H1 (cell line): ENCODE results near the gene OBI1. TPM values are rescaled to one million over a fixed set of nuclear protein-coding genes. Genes with fewer than 3 reads are reported as not detected.

ENCODE experiments used
- CTCF ChIA-PET: fragments of 300-600 bp; sonication (Branson Sonifier 250); formaldehyde crosslinking; loops from one replicate; lab custom pipeline; 2021; ENCODE audit not compliant: partially characterized antibody; lab: Charles Lee
- POLR2A ChIA-PET: fragments of 300-600 bp; sonication (Branson Sonifier 250); formaldehyde crosslinking; loops from one replicate; lab custom pipeline; 2021; ENCODE audit warnings: inconsistent platforms; ENCODE audit not compliant: partially characterized antibody; lab: Charles Lee
- DNase-seq, 2 experiments: peaks; one replicate each; pipeline versions ENCODE4 v3.0.0 to v3.0.0-alpha.2; 2010 to 2022; ENCODE audit warnings: low spot score in 2 of 2, low read depth in 1 of 2, mixed read lengths in 1 of 2
- FAIRE-seq: peaks from 2 replicates; lab custom pipeline; 2011; peaks lifted over from hg19 to GRCh38; lab: Jason Lieb, UNC
- H2AFZ ChIP-seq: 2 replicates; pipeline ENCODE4 v1.8.1; 2012; ENCODE audit warnings: low read length, inconsistent platforms
- H2AK5ac ChIP-seq: 2 replicates; pipeline ENCODE4 v1.6.1; 2013; ENCODE audit warnings: low read depth, low read length
- H2BK120ac ChIP-seq: replicated peaks from 2 replicates; pipeline ENCODE3; 2013; ENCODE audit warnings: low read depth, low read length, inconsistent platforms
- H2BK12ac ChIP-seq: 2 replicates; pipeline ENCODE4 v1.6.1; 2013; ENCODE audit warnings: low read depth, low read length
- H2BK15ac ChIP-seq: 2 replicates; pipeline ENCODE4 v1.6.1; 2013; ENCODE audit warnings: low read length
- H2BK20ac ChIP-seq: 2 replicates; pipeline ENCODE4 v1.6.1; 2013; ENCODE audit warnings: low read length
- H2BK5ac ChIP-seq: 2 replicates; pipeline ENCODE4 v1.6.1; 2013; ENCODE audit warnings: low read depth, low read length
- H3K14ac ChIP-seq: 2 replicates; pipeline ENCODE4 v1.6.1; 2013; ENCODE audit warnings: inconsistent platforms; ENCODE audit not compliant: insufficient read length
- H3K18ac ChIP-seq: 2 replicates; pipeline ENCODE4 v1.6.1; 2013; ENCODE audit warnings: low read length; ENCODE audit errors: extremely low read depth
- H3K23ac ChIP-seq: 2 replicates; pipeline ENCODE4 v1.6.1; 2013; ENCODE audit warnings: inconsistent platforms; ENCODE audit not compliant: insufficient read length
- H3K23me2 ChIP-seq: 2 replicates; pipeline ENCODE4 v1.6.1; 2013; ENCODE audit warnings: low read depth, low read length
- H3K27ac ChIP-seq: 2 replicates; pipeline ENCODE4 v1.6.1; 2011; ENCODE audit warnings: low read depth, low read length, inconsistent platforms
- H3K27me3 ChIP-seq, 4 experiments: replicated peaks in 1 of 4; 1 replicate in 1 of 4; 2 replicates in 3 of 4; pipeline versions ENCODE4 v1.6.1 to v1.8.1; 2011 to 2013; ENCODE audit warnings: low read length in 3 of 4, mild to moderate bottlenecking in 3 of 4, inconsistent platforms in 2 of 4, mixed read lengths in 2 of 4, moderate library complexity in 1 of 4; ENCODE audit not compliant: control insufficient read depth in 3 of 4, insufficient read depth in 3 of 4; ENCODE audit errors: extremely low read depth in 1 of 4
- H3K36me3 ChIP-seq, 4 experiments: 2 replicates each; pipeline versions ENCODE4 v1.6.1 to v1.8.1; 2011 to 2013; ENCODE audit warnings: mild to moderate bottlenecking in 4 of 4, low read length in 3 of 4, moderate library complexity in 2 of 4, control low read depth in 1 of 4, inconsistent platforms in 1 of 4; ENCODE audit not compliant: insufficient read depth in 4 of 4, control insufficient read depth in 2 of 4
- H3K4ac ChIP-seq: replicated peaks from 2 replicates; pipeline ENCODE3; 2013; ENCODE audit warnings: low read length, low read depth, mixed read lengths, inconsistent platforms; ENCODE audit not compliant: insufficient read length
- H3K4me1 ChIP-seq, 4 experiments: replicated peaks in 1 of 4; 1 replicate in 1 of 4; 2 replicates in 3 of 4; pipeline versions ENCODE4 v1.6.1 to v1.8.1; 2011 to 2013; ENCODE audit warnings: low read length in 3 of 4, inconsistent platforms in 2 of 4, mixed read lengths in 1 of 4; ENCODE audit not compliant: insufficient read depth in 4 of 4, control insufficient read depth in 3 of 4
- H3K4me2 ChIP-seq, 2 experiments: 2 replicates each; pipeline versions ENCODE4 v1.6.1 to v1.8.1; 2011 to 2013; ENCODE audit warnings: low read depth in 2 of 2, low read length in 2 of 2, control low read depth in 1 of 2, inconsistent platforms in 1 of 2, mild to moderate bottlenecking in 1 of 2; ENCODE audit not compliant: insufficient read depth in 1 of 2
- H3K4me3 ChIP-seq, 4 experiments: fragments of 200-600, 300-600 bp in 1 of 4; sonication (generic), shearing (Covaris generic), sonication (Bioruptor Twin) in 1 of 4; 2 replicates each; pipeline versions ENCODE4 v1.5.1 to v1.8.1; 2011 to 2016; ENCODE audit warnings: low read length in 4 of 4, low read depth in 3 of 4, control low read depth in 2 of 4, inconsistent platforms in 2 of 4, mild to moderate bottlenecking in 2 of 4, mixed read lengths in 1 of 4, moderate library complexity in 1 of 4; ENCODE audit not compliant: insufficient read depth in 2 of 4; ENCODE audit errors: extremely low read depth in 1 of 4
- H3K56ac ChIP-seq: replicated peaks from 2 replicates; pipeline ENCODE3; 2013; ENCODE audit warnings: low read depth, mild to moderate bottlenecking, mixed read lengths, low read length, inconsistent platforms; ENCODE audit not compliant: insufficient read length
- H3K79me1 ChIP-seq: 2 replicates; pipeline ENCODE4 v1.6.1; 2013; ENCODE audit warnings: low read depth, low read length, control low read depth
- H3K79me2 ChIP-seq, 2 experiments: 2 replicates each; pipeline versions ENCODE4 v1.6.1 to v1.8.1; 2012 to 2013; ENCODE audit warnings: low read length in 2 of 2, mild to moderate bottlenecking in 2 of 2, inconsistent platforms in 1 of 2; ENCODE audit not compliant: insufficient read depth in 2 of 2, control insufficient read depth in 1 of 2
- H3K9ac ChIP-seq, 4 experiments: replicated peaks in 1 of 4; 1 replicate in 1 of 4; 2 replicates in 3 of 4; pipeline versions ENCODE4 v1.6.1 to v1.8.1; 2011 to 2013; ENCODE audit warnings: low read depth in 3 of 4, low read length in 3 of 4, control low read depth in 2 of 4, mild to moderate bottlenecking in 2 of 4, moderate library complexity in 2 of 4, inconsistent platforms in 1 of 4; ENCODE audit errors: extremely low read depth in 1 of 4
- H3K9me3 ChIP-seq, 2 experiments: 2 replicates each; pipeline versions ENCODE4 v1.6.1 to v1.8.1; 2012 to 2013; ENCODE audit warnings: mild to moderate bottlenecking in 2 of 2, moderate library complexity in 2 of 2, control low read depth in 1 of 2, inconsistent platforms in 1 of 2, low read depth in 1 of 2, low read length in 1 of 2, mixed read lengths in 1 of 2; ENCODE audit not compliant: insufficient read depth in 2 of 2
- H4K20me1 ChIP-seq, 2 experiments: replicated peaks in 1 of 2; 2 replicates each; pipeline versions ENCODE3 to v1.8.1; 2011 to 2013; ENCODE audit warnings: inconsistent platforms in 2 of 2, low read length in 2 of 2, mild to moderate bottlenecking in 1 of 2; ENCODE audit not compliant: insufficient read depth in 2 of 2, control insufficient read depth in 1 of 2
- H4K5ac ChIP-seq: 2 replicates; pipeline ENCODE4 v1.6.1; 2013; ENCODE audit warnings: low read length, low read depth, mixed read lengths, inconsistent platforms; ENCODE audit not compliant: insufficient read length
- H4K8ac ChIP-seq: 2 replicates; pipeline ENCODE4 v1.8.0; 2013; ENCODE audit warnings: mild to moderate bottlenecking, moderate library complexity, low read length, inconsistent platforms; ENCODE audit not compliant: insufficient read depth; ENCODE audit errors: extremely low read depth
- H4K91ac ChIP-seq: replicated peaks from 2 replicates; pipeline ENCODE3; 2013; ENCODE audit warnings: low read length, mixed read lengths, inconsistent platforms; ENCODE audit not compliant: insufficient read length
- BCL11A ChIP-seq, 2 experiments: IDR thresholded peaks; one replicate each; pipeline ENCODE4 v1.6.1; 2011; ENCODE audit warnings: low read depth in 2 of 2, low read length in 2 of 2, mild to moderate bottlenecking in 2 of 2
- CBX8 ChIP-seq: fragments of 300-800, 300-1000 bp; sonication (generic); IDR thresholded peaks from 2 replicates; pipeline ENCODE4 v1.7.1; 2016; ENCODE audit warnings: low read depth, low read length, borderline replicate concordance
- CHD2 ChIP-seq: IDR thresholded peaks from 2 replicates; pipeline ENCODE4 v1.6.1; 2012; ENCODE audit warnings: low read length, improper control_type of control experiment
- EZH2 ChIP-seq: fragments of 200-600 bp; sonication (generic); IDR thresholded peaks from 2 replicates; pipeline ENCODE4 v1.7.1; 2012; ENCODE audit warnings: low read depth, mild to moderate bottlenecking, moderate library complexity, low read length, inconsistent platforms; ENCODE audit not compliant: severe bottlenecking
- HDAC6 ChIP-seq: IDR thresholded peaks from one replicate; pipeline ENCODE4 v1.7.1; 2012; ENCODE audit warnings: low read depth, mild to moderate bottlenecking, inconsistent platforms, low read length, moderate library complexity
- SIN3A ChIP-seq, 2 experiments: IDR thresholded peaks in 1 of 2; conservative IDR thresholded peaks in 1 of 2; 2 replicates each; pipeline ENCODE4 v1.6.1; 2011 to 2012; ENCODE audit warnings: low read length in 2 of 2, improper control_type of control experiment in 1 of 2, low read depth in 1 of 2, mild to moderate bottlenecking in 1 of 2
- SP2 ChIP-seq: IDR thresholded peaks from 2 replicates; pipeline ENCODE4 v1.6.1; 2012; ENCODE audit warnings: mild to moderate bottlenecking, low read length, inconsistent platforms
- SUZ12 ChIP-seq: fragments of 200-600 bp; sonication (generic); IDR thresholded peaks from 2 replicates; pipeline ENCODE4 v1.6.1; 2012; ENCODE audit warnings: mild to moderate bottlenecking, inconsistent platforms, low read length, moderate library complexity, mixed read lengths
- WGBS, 2 experiments: shearing (Covaris generic) in 1 of 2; methylation state at CpG; one replicate each; pipeline versions ENCODE4 v1.1.6 to v1.1.7; 2013 to 2015; ENCODE audit warnings: low lambda C conversion rate in 2 of 2, mixed read lengths in 2 of 2, inconsistent platforms in 1 of 2, low coverage in 1 of 2, missing lambda C conversion rate in 1 of 2; ENCODE audit not compliant: insufficient replicate concordance in 2 of 2, insufficient coverage in 1 of 2, insufficient read length in 1 of 2; ENCODE audit errors: extremely low coverage in 1 of 2, missing lambda C conversion rate in 1 of 2; 5-methylcytosine and 5-hydroxymethylcytosine counted together
- polyA plus RNA-seq, 7 experiments: library from polyadenylated mRNA; depleted of rRNA in 3 of 7; stranded (reverse) in 5 of 7; unstranded in 2 of 7; fragments of >200 nt in 5 of 7; fragments of 200-250 nt in 2 of 7; gene quantifications; 1 replicate in 5 of 7; 2 replicates in 1 of 7; 4 replicates in 1 of 7; pipeline versions ENCODE4 v1.2.1 to v1.2.3, GENCODE V29; 2011 to 2013; ENCODE audit warnings: missing spikeins in 2 of 7, mixed read lengths in 2 of 7
- total RNA-seq: library from RNA; stranded (reverse); fragmentation: NEBNext Ultra II Directional; extraction: Animal tissue kit (Norgen Biotek cat#: 25700); gene quantifications from 2 replicates; pipeline ENCODE4 v1.2.1, GENCODE V29; 2021
- TF ChIP-seq, protein P1 (sequence below): IDR thresholded peaks from 2 replicates; pipeline ENCODE4 v1.6.1; 2011; ENCODE audit warnings: low read depth, mild to moderate bottlenecking, low read length; ENCODE audit not compliant: insufficient read depth

The OBI1 gene
- total and polyA plus RNA-seq, 2 of the 8 experiments (the other 6 are each of a cell fraction or from before 2014, with no cell fraction given) = 7.1 to 14.3 TPM

DNA sequence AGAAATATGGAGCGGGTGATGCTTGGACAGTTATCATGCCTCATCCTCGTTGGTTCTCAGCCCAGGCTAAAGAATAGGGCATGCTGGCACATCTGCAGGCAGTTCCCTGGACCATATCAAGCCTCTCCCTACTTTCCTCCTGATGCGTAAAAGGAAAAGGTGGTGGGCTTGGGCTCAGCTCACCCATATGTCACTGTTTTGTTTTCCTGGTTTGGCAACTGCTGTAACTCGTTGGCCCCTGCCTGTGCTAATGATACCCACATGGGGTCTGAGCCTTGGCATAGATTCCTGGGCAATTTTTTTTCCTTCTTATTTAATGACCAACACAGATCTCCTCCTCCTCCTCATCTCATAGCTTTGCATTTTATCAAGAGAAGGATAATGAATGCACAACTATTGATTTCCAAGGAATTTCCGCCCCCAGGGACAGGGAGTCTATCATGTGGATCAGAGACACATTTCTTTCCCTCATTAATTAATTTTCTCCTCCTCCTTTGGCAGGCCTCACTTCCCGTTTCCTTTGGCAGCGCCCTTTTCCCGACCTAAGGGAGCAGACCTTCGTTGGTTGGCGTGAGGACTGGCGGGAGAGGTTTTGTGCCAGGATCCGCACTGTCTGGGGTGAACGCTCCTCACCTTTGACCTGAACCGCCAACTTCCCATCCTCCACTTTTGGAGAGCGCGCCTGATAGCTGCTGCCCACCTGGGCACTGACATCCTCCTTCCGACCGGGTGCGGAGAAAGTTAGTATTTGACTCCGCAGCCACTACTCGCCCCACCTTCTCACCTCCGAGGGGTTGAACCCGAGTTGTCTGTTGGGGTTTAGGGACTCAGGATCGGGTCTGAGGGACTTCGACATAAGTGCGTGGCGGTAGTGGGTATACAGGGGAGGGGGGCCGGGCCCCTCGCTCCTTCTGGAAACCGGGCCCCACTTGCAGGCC is 52.2 kb downstream of the OBI1 start:
- Histone ChIP-seq H3K4ac (no peak overlapping the region), H4K91ac (no peak overlapping the region), H2BK120ac (no peak overlapping the region), H4K8ac (no peak overlapping the region), H3K56ac (no peak overlapping the region), H4K20me1 (peaks cover 13 to 31% of the 10 kb centered on the region in 2 experiments), H3K36me3 (0 out of 8 replicates have a peak, but pooled peaks cover 0 to 3% (median 0%) of the 10 kb centered on the region in 4 experiments), H3K79me1 (no peaks in the 10 kb centered on the region), H3K79me2 (no peaks in the 10 kb centered on the region), H3K23me2 (peaks cover 28% of the 10 kb centered on the region; the same call in 1 of the 2 replicates), H3K27me3 (peaks cover 83 to 95% (median 92%) of the 10 kb centered on the region in 4 experiments), H2BK5ac (no peak overlapping the region), H3K9ac (no peak overlapping the region), H3K4me1 (peaks cover 7 to 44% (median 16%) of the 10 kb centered on the region in 4 experiments), H2AFZ (no peak overlapping the region), H3K4me3 (peak overlapping the region; percentile 2 to 63 (median 32); a peak in 7 of 8 replicates), H2BK20ac (no peak overlapping the region), H3K4me2 (peak overlapping the region; percentile 81 to 92), H2BK12ac (0 out of 2 replicates have a peak overlapping the region, but pooled peaks have one; percentile 80), H3K14ac (no peak overlapping the region), H3K27ac (no peak overlapping the region), H3K23ac (no peak overlapping the region), H4K5ac (no peak overlapping the region), H3K9me3 (no peaks in the 10 kb centered on the region), H2AK5ac (no peak overlapping the region), H2BK15ac (no peak overlapping the region), H3K18ac (0 out of 2 replicates have a peak overlapping the region, but pooled peaks have one; percentile 41)
- WGBS, 2 experiments = 7% methylated on average over 30 of the region's 30 CpGs; no CpG with 5 or more reads in 1 of the 2 experiments
- FAIRE-seq (no peak), DNase-seq (peak in 1 of 2 experiments; percentile 67)
- CTCF ChIA-PET = interaction anchor here (0.9 to 4.4 kb wide), 8 partner anchors 10 to 372 kb away, joined by 3 to 15 read pairs (median 4); no protein-coding TSS in a partner anchor
- POLR2A ChIA-PET = interaction anchor here (1.4 to 5.0 kb wide), 2 partner anchors 12 to 53 kb away, joined by 7 to 32 read pairs; no protein-coding TSS in a partner anchor
- TF ChIP-seq HDAC6 (no peak), CBX8 (no peak; the same call in 1 of the 2 replicates), SIN3A (conservative IDR thresholded peaks at IDR 0.05 in 1 of 2, IDR thresholded peaks at IDR 0.05 in 1 of 2; ENCODE audit: low read depth in 1 of 2, low read length in 2 of 2) (no peak), CHD2 (no peak), BCL11A (IDR thresholded peaks at IDR 0.05; ENCODE audit: low read depth in 2 of 2, low read length in 2 of 2) (no peak), SP2 (no peak), EZH2 (peak; percentile 76), SUZ12 (peak; percentile 84; the same call in 1 of the 2 replicates)
- TF ChIP-seq, protein P1, sequence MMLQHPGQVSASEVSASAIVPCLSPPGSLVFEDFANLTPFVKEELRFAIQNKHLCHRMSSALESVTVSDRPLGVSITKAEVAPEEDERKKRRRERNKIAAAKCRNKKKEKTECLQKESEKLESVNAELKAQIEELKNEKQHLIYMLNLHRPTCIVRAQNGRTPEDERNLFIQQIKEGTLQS = no peak
